Breast epithelium (tissue), 4 donors: Measurements from ENCODE around the gene ANXA5. TPM values are rescaled to one million over a fixed set of nuclear protein-coding genes. Genes with fewer than 3 reads are reported as not detected.
A peak's percentile ranks its signal among the peaks of the same experiment; 100 is the strongest.

Experiments used
- DNase-seq, 2 donors: peaks; one replicate each; pipeline ENCODE4 v3.0.0-alpha.2; 2019; ENCODE audit warnings: low spot score in 2 of 2
- H3K27ac ChIP-seq, 2 donors: fragments of 200-600 bp; sonication (generic) in 1 of 2; one replicate each; pipeline ENCODE4 v1.5.1; 2016 to 2019; ENCODE audit warnings: mild to moderate bottlenecking in 1 of 2
- H3K27me3 ChIP-seq, 2 donors: fragments of 200-600 bp; sonication (generic) in 1 of 2; one replicate each; pipeline versions ENCODE4 v1.5.1 to v1.6.0; 2017 to 2019; ENCODE audit warnings: control low read depth in 1 of 2, mild to moderate bottlenecking in 1 of 2
- H3K36me3 ChIP-seq: fragments of 200-600 bp; one replicate; pipeline ENCODE4 v1.5.1; 2019
- H3K4me1 ChIP-seq, 2 donors: fragments of 200-600 bp; sonication (generic); one replicate each; pipeline ENCODE4 v1.5.1; 2016 to 2019; ENCODE audit warnings: control low read depth in 1 of 2
- H3K4me3 ChIP-seq, 3 donors: fragments of 200-600 bp; sonication (generic); 1 replicate in 2 of 3; 2 replicates in 1 of 3; pipeline ENCODE4 v1.5.1; 2016 to 2019; ENCODE audit warnings: mild to moderate bottlenecking in 3 of 3, moderate library complexity in 2 of 3
- H3K9me3 ChIP-seq, 2 donors: fragments of 200-600 bp; sonication (generic) in 1 of 2; one replicate each; pipeline ENCODE4 v1.5.1; 2016 to 2019; ENCODE audit warnings: control low read depth in 1 of 2
- POLR2A ChIP-seq: fragments of 450-650 bp; IDR thresholded peaks from one replicate; pipeline ENCODE4 v1.6.1; 2016; ENCODE audit warnings: antibody characterized with exemption, mild to moderate bottlenecking, moderate library complexity
- POLR2AphosphoS5 ChIP-seq, 3 donors: sonication (generic); formaldehyde crosslinking; IDR thresholded peaks; one replicate each; pipeline ENCODE4 v1.6.1; 2017; ENCODE audit warnings: antibody characterized with exemption in 3 of 3
- intact Hi-C: fragments of 100-400 bp; cut with DNase I; formaldehyde crosslinking; loops from one replicate; pipeline ENCODE4 v1.15.1; 2023; ENCODE audit warnings: low total_unique reads
- total RNA-seq, 3 donors: library from RNA; depleted of rRNA; stranded (reverse); fragments of >200 nt; gene quantifications; one replicate each; pipeline ENCODE4 v1.1.0, GENCODE V29; 2016
- TF ChIP-seq, protein P1 (sequence below), 3 donors: fragments of 450-650 bp; IDR thresholded peaks; one replicate each; pipeline ENCODE4 v1.5.1; 2016 to 2017; ENCODE audit warnings: antibody characterized with exemption in 3 of 3, mild to moderate bottlenecking in 3 of 3, moderate library complexity in 3 of 3

Gene ANXA5
- 100 to 1,000 TPM; 286 to 430 (median 292) TPM for total RNA-seq

DNA sequence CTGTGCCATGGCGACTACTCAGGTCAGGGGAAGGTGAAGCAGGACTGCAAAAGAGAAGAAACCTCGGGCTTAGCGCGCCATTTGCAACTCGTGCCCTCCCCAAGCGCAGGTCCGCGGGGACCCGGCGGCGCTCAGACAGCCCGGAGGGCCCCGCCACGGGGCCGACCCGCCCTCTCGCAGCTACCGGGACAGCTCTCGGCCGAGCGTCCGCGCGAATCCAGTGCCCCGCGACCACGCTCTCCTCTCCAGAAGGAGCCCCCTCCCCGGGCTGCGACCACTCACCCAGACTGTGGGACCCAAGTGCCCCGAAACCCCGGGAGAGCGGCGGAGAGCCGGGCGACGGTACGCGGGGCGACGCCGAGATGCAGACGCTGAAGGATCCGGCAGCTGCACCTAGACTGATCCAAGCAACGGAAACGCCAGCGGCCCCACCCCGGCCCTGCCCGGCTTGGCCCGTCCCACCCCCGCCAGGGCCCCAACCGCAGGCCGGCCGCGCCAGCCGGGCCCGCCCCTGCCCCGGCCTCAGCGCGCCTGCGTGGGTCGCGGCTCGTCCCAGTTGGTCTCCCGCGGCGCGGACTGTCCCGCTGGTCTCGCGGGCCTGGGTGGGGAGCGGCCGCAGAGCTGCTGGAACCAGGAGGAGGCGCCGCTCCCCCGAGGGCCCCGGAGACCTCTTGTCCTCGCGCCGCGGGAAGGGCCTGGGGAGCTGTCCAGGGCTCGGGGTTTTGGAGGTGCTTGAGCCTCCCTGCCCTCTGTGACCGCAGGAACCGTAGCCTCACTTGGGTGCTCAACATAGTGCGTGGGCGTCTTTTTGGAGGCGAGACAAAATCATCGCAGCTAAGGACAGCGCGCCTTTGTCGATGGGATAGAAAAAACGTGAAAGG, at the start of gene ANXA5:
Gene ANXA5, minus strand, starts transcription at position 400 of the 881 bp plus-strand sequence. Its CDS starts 391 bp downstream, at position 9.
- Histone ChIP-seq H3K36me3 (no peaks in the 10 kb centered on the region), H3K4me1 (no peaks in the 10 kb centered on the region), H3K27ac (peak within 1 kb of the TSS; percentile 93 to 98), H3K9me3 (no peaks in the 10 kb centered on the region), H3K4me3 (peak within 1 kb of the TSS; percentile 67 to 98 (median 97)), H3K27me3 (no peaks in the 10 kb centered on the region)
- DNase-seq, result peak; percentile 84
- TF ChIP-seq, protein P1, sequence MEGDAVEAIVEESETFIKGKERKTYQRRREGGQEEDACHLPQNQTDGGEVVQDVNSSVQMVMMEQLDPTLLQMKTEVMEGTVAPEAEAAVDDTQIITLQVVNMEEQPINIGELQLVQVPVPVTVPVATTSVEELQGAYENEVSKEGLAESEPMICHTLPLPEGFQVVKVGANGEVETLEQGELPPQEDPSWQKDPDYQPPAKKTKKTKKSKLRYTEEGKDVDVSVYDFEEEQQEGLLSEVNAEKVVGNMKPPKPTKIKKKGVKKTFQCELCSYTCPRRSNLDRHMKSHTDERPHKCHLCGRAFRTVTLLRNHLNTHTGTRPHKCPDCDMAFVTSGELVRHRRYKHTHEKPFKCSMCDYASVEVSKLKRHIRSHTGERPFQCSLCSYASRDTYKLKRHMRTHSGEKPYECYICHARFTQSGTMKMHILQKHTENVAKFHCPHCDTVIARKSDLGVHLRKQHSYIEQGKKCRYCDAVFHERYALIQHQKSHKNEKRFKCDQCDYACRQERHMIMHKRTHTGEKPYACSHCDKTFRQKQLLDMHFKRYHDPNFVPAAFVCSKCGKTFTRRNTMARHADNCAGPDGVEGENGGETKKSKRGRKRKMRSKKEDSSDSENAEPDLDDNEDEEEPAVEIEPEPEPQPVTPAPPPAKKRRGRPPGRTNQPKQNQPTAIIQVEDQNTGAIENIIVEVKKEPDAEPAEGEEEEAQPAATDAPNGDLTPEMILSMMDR (IDR thresholded peaks at IDR 0.05), result peak in 1 of 3 donors; percentile 12
- TF ChIP-seq POLR2A (no peak), POLR2AphosphoS5 (IDR thresholded peaks at IDR 0.05) (peak; percentile 10 to 72 (median 66))
- intact Hi-C loops, result no loop called here

DNA sequence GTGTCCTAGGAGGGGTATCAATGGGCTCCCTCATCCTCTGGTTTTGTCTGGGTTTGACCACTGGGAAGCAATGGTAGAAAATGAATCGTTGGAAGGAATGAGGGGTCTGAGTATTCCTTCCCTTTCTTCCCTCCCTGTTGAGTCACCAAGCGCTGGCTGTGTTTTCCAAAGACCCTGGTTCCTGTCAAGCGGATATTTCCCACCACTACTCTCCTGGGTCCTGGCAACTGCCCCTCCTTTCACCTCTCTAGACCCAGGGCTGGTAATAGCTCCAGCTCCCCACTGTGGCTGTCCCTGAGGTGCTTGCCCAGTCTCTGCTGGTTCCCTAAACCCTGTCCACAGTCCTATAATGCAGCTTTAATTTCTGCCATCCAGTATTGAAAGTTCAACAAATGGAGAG, 46.0 kb upstream of the ANXA5 start:
- H3K27me3 ChIP-seq, result no peaks in the 10 kb centered on the region
- H3K9me3 ChIP-seq, result no peaks in the 10 kb centered on the region
- H3K4me3 ChIP-seq, result no peak overlapping the region
- TF ChIP-seq, protein P1 (IDR thresholded peaks at IDR 0.05), result no peak
- TF ChIP-seq POLR2AphosphoS5 (IDR thresholded peaks at IDR 0.05), result no peak
- no peak for TF ChIP-seq POLR2A
- no peak overlapping the region for H3K27ac ChIP-seq
- DNase-seq, result no peak
- H3K4me1 ChIP-seq, result no peaks in the 10 kb centered on the region
- no peaks in the 10 kb centered on the region for H3K36me3 ChIP-seq
- intact Hi-C loops, result no loop called here

DNA sequence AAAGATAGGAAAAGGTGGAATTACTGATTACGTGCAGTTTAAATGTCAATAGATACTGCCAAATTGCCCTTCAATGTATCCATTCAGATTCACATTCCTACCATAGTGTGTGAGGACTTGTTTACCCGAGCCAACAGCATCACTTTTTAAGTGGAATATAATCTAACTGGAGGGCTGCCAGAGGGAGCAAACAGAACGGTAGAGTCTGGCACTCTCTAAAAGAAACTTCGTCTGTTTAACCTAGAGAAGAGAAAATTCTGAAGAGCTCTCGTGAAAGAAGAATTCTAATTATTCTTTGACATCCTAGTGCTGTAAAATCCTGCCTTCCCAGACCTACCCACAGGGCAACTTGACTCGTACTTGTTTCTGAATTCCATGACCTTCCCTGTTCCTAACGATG, 45.0 kb upstream of the ANXA5 start:
- intact Hi-C loops, result no loop called here
- Histone ChIP-seq H3K27me3 (no peaks in the 10 kb centered on the region), H3K9me3 (no peaks in the 10 kb centered on the region), H3K4me3 (no peak overlapping the region), H3K4me1 (no peaks in the 10 kb centered on the region), H3K27ac (no peak overlapping the region), H3K36me3 (no peaks in the 10 kb centered on the region)
- DNase-seq, result no peak
- TF ChIP-seq POLR2A (no peak), POLR2AphosphoS5 (IDR thresholded peaks at IDR 0.05) (no peak)
- TF ChIP-seq, protein P1 (IDR thresholded peaks at IDR 0.05), result no peak

DNA sequence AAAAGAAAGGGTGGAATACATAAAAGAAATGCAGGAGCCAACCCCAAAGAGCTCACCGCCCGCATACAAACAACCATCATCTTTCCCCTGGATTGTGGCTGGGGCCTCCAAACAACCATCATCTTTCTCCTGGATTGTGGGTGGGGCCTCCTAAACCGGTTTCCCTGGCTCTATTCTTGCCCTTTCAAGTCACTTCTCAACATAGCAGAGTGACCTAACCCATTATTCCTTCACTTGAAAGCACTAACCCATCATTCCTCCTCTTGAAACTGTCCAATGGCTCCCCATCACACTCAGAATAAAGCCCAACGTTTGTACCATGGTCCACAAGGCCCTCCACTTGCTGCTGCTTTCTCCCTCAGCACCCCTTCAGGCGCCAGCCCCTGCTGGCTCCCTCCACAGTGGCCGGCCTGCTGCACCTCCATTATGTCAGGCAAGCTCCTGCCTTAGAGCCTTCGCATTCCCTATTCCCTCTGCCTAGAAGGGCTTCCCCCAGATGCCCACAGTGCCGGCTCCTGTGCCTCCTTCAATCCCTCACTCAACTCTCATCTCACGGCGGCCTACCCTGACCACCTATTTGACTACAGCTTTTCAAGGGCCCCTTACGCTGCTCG, 44.1 kb upstream of the ANXA5 start:
- H3K27ac ChIP-seq, result no peak overlapping the region
- H3K4me3 ChIP-seq, result no peak overlapping the region
- TF ChIP-seq, protein P1 (IDR thresholded peaks at IDR 0.05), result no peak
- TF ChIP-seq POLR2AphosphoS5 (IDR thresholded peaks at IDR 0.05) (no peak), POLR2A (no peak)
- H3K4me1 ChIP-seq, result no peaks in the 10 kb centered on the region
- no peaks in the 10 kb centered on the region for H3K27me3 ChIP-seq
- DNase-seq, result no peak
- intact Hi-C loops, result no loop called here
- no peaks in the 10 kb centered on the region for H3K9me3 ChIP-seq
- H3K36me3 ChIP-seq, result no peaks in the 10 kb centered on the region

DNA sequence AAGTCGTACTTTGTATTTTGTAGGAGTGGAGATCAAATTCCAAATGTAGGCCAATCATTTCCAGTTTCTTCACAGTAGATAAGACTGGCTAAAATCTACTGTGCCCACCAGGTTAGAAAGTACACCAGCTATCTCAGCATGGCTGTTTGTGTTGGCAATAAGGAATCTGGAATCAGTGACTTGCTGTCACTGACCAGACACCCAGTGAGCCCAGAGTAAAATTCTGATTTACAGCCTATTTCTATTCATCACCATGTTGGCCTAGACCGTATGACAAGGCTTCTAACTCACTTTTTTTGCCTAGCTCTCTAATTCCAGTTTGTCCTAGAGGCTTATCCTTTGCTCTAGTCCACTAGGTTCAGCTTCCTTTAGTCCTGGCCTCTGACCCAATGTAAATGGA, 42.8 kb upstream of the ANXA5 start:
- no peak for TF ChIP-seq POLR2A
- no peak for TF ChIP-seq POLR2AphosphoS5 (IDR thresholded peaks at IDR 0.05)
- TF ChIP-seq, protein P1 (IDR thresholded peaks at IDR 0.05), result no peak
- DNase-seq, result no peak
- H3K27me3 ChIP-seq, result no peaks in the 10 kb centered on the region
- H3K36me3 ChIP-seq, result no peaks in the 10 kb centered on the region
- intact Hi-C loops, result no loop called here
- no peak overlapping the region for H3K27ac ChIP-seq
- H3K4me3 ChIP-seq, result no peak overlapping the region
- no peaks in the 10 kb centered on the region for H3K9me3 ChIP-seq
- no peaks in the 10 kb centered on the region for H3K4me1 ChIP-seq
